CD4-positive, alpha-beta T cell (primary cell): Measurements from ENCODE around the gene BCO2. TPM values are rescaled to one million over a fixed set of nuclear protein-coding genes. Genes with fewer than 3 reads are reported as not detected.

ENCODE experiments used
- ATAC-seq: fragments of 200-7000 bp; cut with Tn5 transposase; one replicate; pipeline ENCODE4 v1.10.0; 2022; ENCODE audit warnings: mild to moderate bottlenecking; ENCODE audit not compliant: poor library complexity
- CTCF ChIA-PET: fragments of 350-600 bp; sonication (Branson Sonifier 250); formaldehyde crosslinking; loops from one replicate; lab custom pipeline; 2021; ENCODE audit warnings: antibody characterized with exemption, inconsistent platforms; lab: Charles Lee
- POLR2A ChIA-PET: fragments of 350-600 bp; sonication (Branson Sonifier 250); formaldehyde crosslinking; loops from one replicate; lab custom pipeline; 2021; ENCODE audit warnings: antibody characterized with exemption, inconsistent platforms; lab: Charles Lee
- DNase-seq, 14 experiments: peaks; one replicate each; pipeline ENCODE4 v3.0.0-alpha.2; 2013 to 2020; ENCODE audit warnings: mixed read lengths in 2 of 14
- H3K27ac ChIP-seq, 2 donors: one replicate each; pipeline versions ENCODE4 v1.5.1 to v1.7.0; 2013; ENCODE audit warnings: low read length in 2 of 2, low read depth in 1 of 2, mild to moderate bottlenecking in 1 of 2
- H3K27me3 ChIP-seq, 2 experiments: 1 replicate in 1 of 2; 2 replicates in 1 of 2; pipeline versions ENCODE4 v1.6.1 to v1.7.0; 2013; ENCODE audit warnings: low read length in 2 of 2, control low read depth in 1 of 2, mild to moderate bottlenecking in 1 of 2, moderate library complexity in 1 of 2; ENCODE audit not compliant: insufficient read depth in 2 of 2, control insufficient read depth in 1 of 2
- H3K36me3 ChIP-seq: one replicate; pipeline ENCODE4 v1.6.1; 2013; ENCODE audit warnings: low read length, control low read depth; ENCODE audit not compliant: insufficient read depth
- H3K4me1 ChIP-seq: one replicate; pipeline ENCODE4 v1.6.1; 2013; ENCODE audit warnings: low read length, control low read depth; ENCODE audit not compliant: insufficient read depth
- H3K4me3 ChIP-seq: one replicate; pipeline ENCODE4 v1.5.1; 2013; ENCODE audit warnings: mild to moderate bottlenecking, low read length, moderate library complexity
- H3K9me3 ChIP-seq, 2 experiments: 1 replicate in 1 of 2; 2 replicates in 1 of 2; pipeline versions ENCODE4 v1.6.1 to v1.7.0; 2013; ENCODE audit warnings: low read length in 2 of 2, mild to moderate bottlenecking in 2 of 2, control low read depth in 1 of 2, moderate library complexity in 1 of 2; ENCODE audit not compliant: control insufficient read depth in 1 of 2, insufficient read depth in 1 of 2
- H3K27ac Mint-ChIP-seq: one replicate; pipeline ENCODE4 v1.8.0; 2020; ENCODE audit warnings: mixed read lengths
- H3K27me3 Mint-ChIP-seq: one replicate; pipeline ENCODE4 v1.8.0; 2021; ENCODE audit warnings: mixed read lengths
- H3K36me3 Mint-ChIP-seq: one replicate; pipeline ENCODE4 v1.8.0; 2021; ENCODE audit warnings: low read depth, mixed read lengths
- H3K4me1 Mint-ChIP-seq: one replicate; pipeline ENCODE4 v1.8.0; 2021; ENCODE audit warnings: low read depth, mixed read lengths
- H3K4me3 Mint-ChIP-seq: one replicate; pipeline ENCODE4 v1.8.0; 2020; ENCODE audit warnings: mild to moderate bottlenecking, mixed read lengths
- H3K9me3 Mint-ChIP-seq: one replicate; pipeline ENCODE4 v1.8.0; 2020; ENCODE audit warnings: mixed read lengths
- intact Hi-C, 2 experiments: fragments of 100-400 bp; cut with DNase I in 1 of 2; cut with micrococcal nuclease in 1 of 2; formaldehyde crosslinking; loops; one replicate each; pipeline versions ENCODE4 v1.15.1 to v1.9.0; 2023 to 2025; cut with DNase I, micrococcal nuclease
- total RNA-seq, 174 experiments: library from RNA in 2 of 174; stranded (reverse) in 2 of 174; gene quantifications; one replicate each; pipeline ENCODE4 v1.2.3 and lab custom pipeline; 2021 to 2026
- TF ChIP-seq, protein P1 (sequence below): fragments of 200-600 bp; IDR thresholded peaks from one replicate; pipeline ENCODE4 v1.8.0; 2022; ENCODE audit warnings: antibody characterized with exemption, mild to moderate bottlenecking

Gene BCO2
- total RNA-seq, 2 experiments from 2014 or later = 1.1 to 1.5 TPM

- Histone ChIP-seq H3K9me3 (no peaks in the 10 kb centered on the region), H3K27ac (no peak overlapping the region), H3K27me3 (no peaks in the 10 kb centered on the region), H3K36me3 (no peaks in the 10 kb centered on the region), H3K4me1 (no peaks in the 10 kb centered on the region), H3K4me3 (no peak overlapping the region)
- intact Hi-C loops = no loop called here
- Mint-ChIP-seq H3K9me3 (no peaks in the 10 kb centered on the region), H3K27ac (no peak overlapping the region), H3K4me1 (no peaks in the 10 kb centered on the region), H3K4me3 (no peak overlapping the region), H3K27me3 (peaks cover 3% of the 10 kb centered on the region), H3K36me3 (no peaks in the 10 kb centered on the region)
- DNase-seq = peak in 2 of 14 experiments; percentile 43 to 60
- POLR2A ChIA-PET = interaction anchor here (0.6 kb wide), 2 partner anchors 17 to 1618 kb away, joined by 3 read pairs; no protein-coding TSS in a partner anchor
- no peak for ATAC-seq
- CTCF ChIA-PET = no interaction called here
- TF ChIP-seq, protein P1, sequence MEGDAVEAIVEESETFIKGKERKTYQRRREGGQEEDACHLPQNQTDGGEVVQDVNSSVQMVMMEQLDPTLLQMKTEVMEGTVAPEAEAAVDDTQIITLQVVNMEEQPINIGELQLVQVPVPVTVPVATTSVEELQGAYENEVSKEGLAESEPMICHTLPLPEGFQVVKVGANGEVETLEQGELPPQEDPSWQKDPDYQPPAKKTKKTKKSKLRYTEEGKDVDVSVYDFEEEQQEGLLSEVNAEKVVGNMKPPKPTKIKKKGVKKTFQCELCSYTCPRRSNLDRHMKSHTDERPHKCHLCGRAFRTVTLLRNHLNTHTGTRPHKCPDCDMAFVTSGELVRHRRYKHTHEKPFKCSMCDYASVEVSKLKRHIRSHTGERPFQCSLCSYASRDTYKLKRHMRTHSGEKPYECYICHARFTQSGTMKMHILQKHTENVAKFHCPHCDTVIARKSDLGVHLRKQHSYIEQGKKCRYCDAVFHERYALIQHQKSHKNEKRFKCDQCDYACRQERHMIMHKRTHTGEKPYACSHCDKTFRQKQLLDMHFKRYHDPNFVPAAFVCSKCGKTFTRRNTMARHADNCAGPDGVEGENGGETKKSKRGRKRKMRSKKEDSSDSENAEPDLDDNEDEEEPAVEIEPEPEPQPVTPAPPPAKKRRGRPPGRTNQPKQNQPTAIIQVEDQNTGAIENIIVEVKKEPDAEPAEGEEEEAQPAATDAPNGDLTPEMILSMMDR = no peak
Measured at GRCh38 chr11:112156956-112157766, 18.2 kb upstream of the BCO2 start.

GRCh38 chr11:112159098-112160065, 15.9 kb upstream of the BCO2 start:
- Histone ChIP-seq H3K27ac (no peak overlapping the region), H3K4me1 (no peaks in the 10 kb centered on the region), H3K9me3 (no peaks in the 10 kb centered on the region), H3K36me3 (no peaks in the 10 kb centered on the region), H3K27me3 (no peaks in the 10 kb centered on the region), H3K4me3 (no peak overlapping the region)
- H3K4me1 Mint-ChIP-seq = no peaks in the 10 kb centered on the region
- H3K36me3 Mint-ChIP-seq = no peaks in the 10 kb centered on the region
- intact Hi-C loops = no loop called here
- H3K27ac Mint-ChIP-seq = no peak overlapping the region
- H3K27me3 Mint-ChIP-seq = peaks cover 17% of the 10 kb centered on the region
- ChIA-PET CTCF (no interaction called here), POLR2A (no interaction called here)
- ATAC-seq (no peak), DNase-seq (peak in 3 of 14 experiments; percentile 2 to 28 (median 27))
- H3K4me3 Mint-ChIP-seq = no peak overlapping the region
- H3K9me3 Mint-ChIP-seq = no peaks in the 10 kb centered on the region
- TF ChIP-seq, protein P1 = no peak

DNA sequence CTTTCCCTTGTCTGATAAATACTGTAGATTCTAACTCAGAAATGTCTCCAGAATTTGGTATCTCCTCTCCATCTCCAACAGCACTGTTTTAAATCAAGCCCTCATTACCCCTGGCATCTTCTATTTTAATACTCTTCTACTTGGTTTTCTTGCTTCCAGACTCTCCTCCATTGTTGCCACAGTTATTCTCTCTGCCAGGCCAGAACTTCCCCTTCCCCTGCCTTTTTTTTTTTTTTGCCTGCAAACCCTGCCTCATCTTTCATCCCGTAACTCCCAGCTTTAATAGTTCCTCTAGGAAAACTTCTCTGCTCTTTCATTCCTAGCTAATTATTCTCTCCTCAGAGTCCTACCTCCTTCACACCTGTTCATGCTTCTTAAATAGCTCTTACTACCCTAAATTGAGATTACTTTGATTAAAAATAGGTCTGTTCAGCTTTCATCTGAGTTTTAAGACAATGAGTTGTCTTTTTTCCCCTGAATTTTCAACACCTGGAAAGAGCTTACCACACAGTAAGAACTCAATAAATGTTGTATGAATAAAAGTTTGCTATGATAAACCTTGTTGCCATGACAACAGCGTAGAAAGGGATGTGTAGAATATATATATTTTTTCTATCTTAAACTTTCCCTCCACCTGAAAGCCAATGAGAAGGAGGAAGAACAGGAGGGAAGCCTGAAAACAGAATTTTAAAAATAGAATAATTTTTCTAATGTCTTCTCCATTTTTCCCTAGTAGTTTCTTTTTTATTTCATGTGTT, 15.0 kb upstream of the BCO2 start:
- POLR2A ChIA-PET = no interaction called here
- Mint-ChIP-seq H3K4me3 (no peak overlapping the region), H3K9me3 (no peaks in the 10 kb centered on the region), H3K27ac (no peak overlapping the region), H3K27me3 (peaks cover 17% of the 10 kb centered on the region), H3K4me1 (no peaks in the 10 kb centered on the region), H3K36me3 (no peaks in the 10 kb centered on the region)
- intact Hi-C loops = no loop called here
- TF ChIP-seq, protein P1 = no peak
- Histone ChIP-seq H3K9me3 (no peaks in the 10 kb centered on the region), H3K27ac (no peak overlapping the region), H3K4me3 (no peak overlapping the region), H3K4me1 (no peaks in the 10 kb centered on the region), H3K36me3 (no peaks in the 10 kb centered on the region), H3K27me3 (no peaks in the 10 kb centered on the region)
- DNase-seq (no peak), ATAC-seq (no peak)
- CTCF ChIA-PET = no interaction called here
